H1 (cell line): ENCODE measurements around the gene CHI3L2. TPM values are rescaled to one million over a fixed set of nuclear protein-coding genes. Genes with fewer than 3 reads are reported as not detected.

Source experiments
- CTCF ChIA-PET: fragments of 300-600 bp; sonication (Branson Sonifier 250); formaldehyde crosslinking; loops from one replicate; lab custom pipeline; 2021; ENCODE audit not compliant: partially characterized antibody; lab: Charles Lee
- POLR2A ChIA-PET: fragments of 300-600 bp; sonication (Branson Sonifier 250); formaldehyde crosslinking; loops from one replicate; lab custom pipeline; 2021; ENCODE audit warnings: inconsistent platforms; ENCODE audit not compliant: partially characterized antibody; lab: Charles Lee
- DNase-seq, 2 experiments: peaks; one replicate each; pipeline versions ENCODE4 v3.0.0 to v3.0.0-alpha.2; 2010 to 2022; ENCODE audit warnings: low spot score in 2 of 2, low read depth in 1 of 2, mixed read lengths in 1 of 2
- FAIRE-seq: peaks from 2 replicates; lab custom pipeline; 2011; peaks lifted over from hg19 to GRCh38; lab: Jason Lieb, UNC
- H2AFZ ChIP-seq: 2 replicates; pipeline ENCODE4 v1.8.1; 2012; ENCODE audit warnings: low read length, inconsistent platforms
- H2AK5ac ChIP-seq: 2 replicates; pipeline ENCODE4 v1.6.1; 2013; ENCODE audit warnings: low read depth, low read length
- H2BK120ac ChIP-seq: replicated peaks from 2 replicates; pipeline ENCODE3; 2013; ENCODE audit warnings: low read depth, low read length, inconsistent platforms
- H2BK12ac ChIP-seq: 2 replicates; pipeline ENCODE4 v1.6.1; 2013; ENCODE audit warnings: low read depth, low read length
- H2BK15ac ChIP-seq: 2 replicates; pipeline ENCODE4 v1.6.1; 2013; ENCODE audit warnings: low read length
- H2BK20ac ChIP-seq: 2 replicates; pipeline ENCODE4 v1.6.1; 2013; ENCODE audit warnings: low read length
- H2BK5ac ChIP-seq: 2 replicates; pipeline ENCODE4 v1.6.1; 2013; ENCODE audit warnings: low read depth, low read length
- H3K14ac ChIP-seq: 2 replicates; pipeline ENCODE4 v1.6.1; 2013; ENCODE audit warnings: inconsistent platforms; ENCODE audit not compliant: insufficient read length
- H3K18ac ChIP-seq: 2 replicates; pipeline ENCODE4 v1.6.1; 2013; ENCODE audit warnings: low read length; ENCODE audit errors: extremely low read depth
- H3K23ac ChIP-seq: 2 replicates; pipeline ENCODE4 v1.6.1; 2013; ENCODE audit warnings: inconsistent platforms; ENCODE audit not compliant: insufficient read length
- H3K23me2 ChIP-seq: 2 replicates; pipeline ENCODE4 v1.6.1; 2013; ENCODE audit warnings: low read depth, low read length
- H3K27ac ChIP-seq: 2 replicates; pipeline ENCODE4 v1.6.1; 2011; ENCODE audit warnings: low read depth, low read length, inconsistent platforms
- H3K27me3 ChIP-seq, 4 experiments: replicated peaks in 1 of 4; 1 replicate in 1 of 4; 2 replicates in 3 of 4; pipeline versions ENCODE4 v1.6.1 to v1.8.1; 2011 to 2013; ENCODE audit warnings: low read length in 3 of 4, mild to moderate bottlenecking in 3 of 4, inconsistent platforms in 2 of 4, mixed read lengths in 2 of 4, moderate library complexity in 1 of 4; ENCODE audit not compliant: control insufficient read depth in 3 of 4, insufficient read depth in 3 of 4; ENCODE audit errors: extremely low read depth in 1 of 4
- H3K36me3 ChIP-seq, 4 experiments: 2 replicates each; pipeline versions ENCODE4 v1.6.1 to v1.8.1; 2011 to 2013; ENCODE audit warnings: mild to moderate bottlenecking in 4 of 4, low read length in 3 of 4, moderate library complexity in 2 of 4, control low read depth in 1 of 4, inconsistent platforms in 1 of 4; ENCODE audit not compliant: insufficient read depth in 4 of 4, control insufficient read depth in 2 of 4
- H3K4ac ChIP-seq: replicated peaks from 2 replicates; pipeline ENCODE3; 2013; ENCODE audit warnings: low read length, low read depth, mixed read lengths, inconsistent platforms; ENCODE audit not compliant: insufficient read length
- H3K4me1 ChIP-seq, 4 experiments: replicated peaks in 1 of 4; 1 replicate in 1 of 4; 2 replicates in 3 of 4; pipeline versions ENCODE4 v1.6.1 to v1.8.1; 2011 to 2013; ENCODE audit warnings: low read length in 3 of 4, inconsistent platforms in 2 of 4, mixed read lengths in 1 of 4; ENCODE audit not compliant: insufficient read depth in 4 of 4, control insufficient read depth in 3 of 4
- H3K4me2 ChIP-seq, 2 experiments: 2 replicates each; pipeline versions ENCODE4 v1.6.1 to v1.8.1; 2011 to 2013; ENCODE audit warnings: low read depth in 2 of 2, low read length in 2 of 2, control low read depth in 1 of 2, inconsistent platforms in 1 of 2, mild to moderate bottlenecking in 1 of 2; ENCODE audit not compliant: insufficient read depth in 1 of 2
- H3K4me3 ChIP-seq, 4 experiments: fragments of 200-600, 300-600 bp in 1 of 4; sonication (generic), shearing (Covaris generic), sonication (Bioruptor Twin) in 1 of 4; 2 replicates each; pipeline versions ENCODE4 v1.5.1 to v1.8.1; 2011 to 2016; ENCODE audit warnings: low read length in 4 of 4, low read depth in 3 of 4, control low read depth in 2 of 4, inconsistent platforms in 2 of 4, mild to moderate bottlenecking in 2 of 4, mixed read lengths in 1 of 4, moderate library complexity in 1 of 4; ENCODE audit not compliant: insufficient read depth in 2 of 4; ENCODE audit errors: extremely low read depth in 1 of 4
- H3K56ac ChIP-seq: replicated peaks from 2 replicates; pipeline ENCODE3; 2013; ENCODE audit warnings: low read depth, mild to moderate bottlenecking, mixed read lengths, low read length, inconsistent platforms; ENCODE audit not compliant: insufficient read length
- H3K79me1 ChIP-seq: 2 replicates; pipeline ENCODE4 v1.6.1; 2013; ENCODE audit warnings: low read depth, low read length, control low read depth
- H3K79me2 ChIP-seq, 2 experiments: 2 replicates each; pipeline versions ENCODE4 v1.6.1 to v1.8.1; 2012 to 2013; ENCODE audit warnings: low read length in 2 of 2, mild to moderate bottlenecking in 2 of 2, inconsistent platforms in 1 of 2; ENCODE audit not compliant: insufficient read depth in 2 of 2, control insufficient read depth in 1 of 2
- H3K9ac ChIP-seq, 4 experiments: replicated peaks in 1 of 4; 1 replicate in 1 of 4; 2 replicates in 3 of 4; pipeline versions ENCODE4 v1.6.1 to v1.8.1; 2011 to 2013; ENCODE audit warnings: low read depth in 3 of 4, low read length in 3 of 4, control low read depth in 2 of 4, mild to moderate bottlenecking in 2 of 4, moderate library complexity in 2 of 4, inconsistent platforms in 1 of 4; ENCODE audit errors: extremely low read depth in 1 of 4
- H3K9me3 ChIP-seq, 2 experiments: 2 replicates each; pipeline versions ENCODE4 v1.6.1 to v1.8.1; 2012 to 2013; ENCODE audit warnings: mild to moderate bottlenecking in 2 of 2, moderate library complexity in 2 of 2, control low read depth in 1 of 2, inconsistent platforms in 1 of 2, low read depth in 1 of 2, low read length in 1 of 2, mixed read lengths in 1 of 2; ENCODE audit not compliant: insufficient read depth in 2 of 2
- H4K20me1 ChIP-seq, 2 experiments: replicated peaks in 1 of 2; 2 replicates each; pipeline versions ENCODE3 to v1.8.1; 2011 to 2013; ENCODE audit warnings: inconsistent platforms in 2 of 2, low read length in 2 of 2, mild to moderate bottlenecking in 1 of 2; ENCODE audit not compliant: insufficient read depth in 2 of 2, control insufficient read depth in 1 of 2
- H4K5ac ChIP-seq: 2 replicates; pipeline ENCODE4 v1.6.1; 2013; ENCODE audit warnings: low read length, low read depth, mixed read lengths, inconsistent platforms; ENCODE audit not compliant: insufficient read length
- H4K8ac ChIP-seq: 2 replicates; pipeline ENCODE4 v1.8.0; 2013; ENCODE audit warnings: mild to moderate bottlenecking, moderate library complexity, low read length, inconsistent platforms; ENCODE audit not compliant: insufficient read depth; ENCODE audit errors: extremely low read depth
- H4K91ac ChIP-seq: replicated peaks from 2 replicates; pipeline ENCODE3; 2013; ENCODE audit warnings: low read length, mixed read lengths, inconsistent platforms; ENCODE audit not compliant: insufficient read length
- KDM1A ChIP-seq: fragments of 200-600, 300-600 bp; sonication (generic); IDR thresholded peaks from 2 replicates; pipeline ENCODE4 v1.7.1; 2016; ENCODE audit warnings: mild to moderate bottlenecking, low read length, borderline replicate concordance
- NANOG ChIP-seq: IDR thresholded peaks from 2 replicates; pipeline ENCODE4 v1.6.1; 2011; ENCODE audit warnings: low read length, low read depth, mild to moderate bottlenecking, inconsistent platforms; ENCODE audit not compliant: insufficient read depth, poor library complexity, severe bottlenecking
- WGBS, 2 experiments: shearing (Covaris generic) in 1 of 2; methylation state at CpG; one replicate each; pipeline versions ENCODE4 v1.1.6 to v1.1.7; 2013 to 2015; ENCODE audit warnings: low lambda C conversion rate in 2 of 2, mixed read lengths in 2 of 2, inconsistent platforms in 1 of 2, low coverage in 1 of 2, missing lambda C conversion rate in 1 of 2; ENCODE audit not compliant: insufficient replicate concordance in 2 of 2, insufficient coverage in 1 of 2, insufficient read length in 1 of 2; ENCODE audit errors: extremely low coverage in 1 of 2, missing lambda C conversion rate in 1 of 2; 5-methylcytosine and 5-hydroxymethylcytosine counted together
- polyA plus RNA-seq, 7 experiments: library from polyadenylated mRNA; depleted of rRNA in 3 of 7; stranded (reverse) in 5 of 7; unstranded in 2 of 7; fragments of >200 nt in 5 of 7; fragments of 200-250 nt in 2 of 7; gene quantifications; 1 replicate in 5 of 7; 2 replicates in 1 of 7; 4 replicates in 1 of 7; pipeline versions ENCODE4 v1.2.1 to v1.2.3, GENCODE V29; 2011 to 2013; ENCODE audit warnings: missing spikeins in 2 of 7, mixed read lengths in 2 of 7
- total RNA-seq: library from RNA; stranded (reverse); fragmentation: NEBNext Ultra II Directional; extraction: Animal tissue kit (Norgen Biotek cat#: 25700); gene quantifications from 2 replicates; pipeline ENCODE4 v1.2.1, GENCODE V29; 2021

Gene CHI3L2
- total and polyA plus RNA-seq, 2 of the 8 experiments (the other 6 are each of a cell fraction or from before 2014, with no cell fraction given) = not detected

- no peak overlapping the region for H4K5ac ChIP-seq
- no peaks in the 10 kb centered on the region for H3K36me3 ChIP-seq
- no peaks in the 10 kb centered on the region for H3K4me1 ChIP-seq
- no peak overlapping the region for H3K27ac ChIP-seq
- H2BK15ac ChIP-seq = no peak overlapping the region
- H3K4me3 ChIP-seq = no peak overlapping the region
- no peak overlapping the region for H3K18ac ChIP-seq
- H3K9me3 ChIP-seq = no peaks in the 10 kb centered on the region
- H2BK5ac ChIP-seq = no peak overlapping the region
- H4K20me1 ChIP-seq = no peaks in the 10 kb centered on the region
- H2BK12ac ChIP-seq = no peak overlapping the region
- 55% methylated on average over 4 of the region's 4 CpGs; no CpG with 5 or more reads in 1 of the 2 experiments for WGBS, 2 experiments
- no peaks in the 10 kb centered on the region; the same call in 1 of the 2 replicates for H3K23me2 ChIP-seq
- no peak overlapping the region for H3K4me2 ChIP-seq
- FAIRE-seq (no peak), DNase-seq (peak in 1 of 2 experiments; percentile 14)
- H4K8ac ChIP-seq = no peak overlapping the region
- no peaks in the 10 kb centered on the region for H3K79me2 ChIP-seq
- no peak overlapping the region for H2BK20ac ChIP-seq
- H3K56ac ChIP-seq = no peak overlapping the region
- no peak overlapping the region for H3K14ac ChIP-seq
- H2AK5ac ChIP-seq = no peak overlapping the region
- H3K79me1 ChIP-seq = no peaks in the 10 kb centered on the region
- H3K4ac ChIP-seq = no peak overlapping the region
- ChIA-PET POLR2A (no interaction called here), CTCF (interaction anchor here (1.0 to 1.4 kb wide), 4 partner anchors 11 to 24 kb away, joined by 3 to 6 read pairs (median 4); no protein-coding TSS in a partner anchor)
- H2BK120ac ChIP-seq = no peak overlapping the region
- no peak overlapping the region for H3K23ac ChIP-seq
- H3K9ac ChIP-seq = no peak overlapping the region
- no peak overlapping the region for H2AFZ ChIP-seq
- no peaks in the 10 kb centered on the region; a peak in 1 of 7 replicates for H3K27me3 ChIP-seq
- no peak overlapping the region for H4K91ac ChIP-seq
- no peak for TF ChIP-seq NANOG
- no peak for TF ChIP-seq KDM1A
These were observed 15.5 kb downstream of the CHI3L2 start for GRCh38 chr1:111242805-111243523.
